Measurements from ENCODE around the gene DIRAS1. TPM values are rescaled to one million over a fixed set of nuclear protein-coding genes. Genes with fewer than 3 reads are reported as not detected.

DIRAS1 gene
- total RNA-seq, 1 experiment from 2014 or later, result 7.8 TPM

DNA sequence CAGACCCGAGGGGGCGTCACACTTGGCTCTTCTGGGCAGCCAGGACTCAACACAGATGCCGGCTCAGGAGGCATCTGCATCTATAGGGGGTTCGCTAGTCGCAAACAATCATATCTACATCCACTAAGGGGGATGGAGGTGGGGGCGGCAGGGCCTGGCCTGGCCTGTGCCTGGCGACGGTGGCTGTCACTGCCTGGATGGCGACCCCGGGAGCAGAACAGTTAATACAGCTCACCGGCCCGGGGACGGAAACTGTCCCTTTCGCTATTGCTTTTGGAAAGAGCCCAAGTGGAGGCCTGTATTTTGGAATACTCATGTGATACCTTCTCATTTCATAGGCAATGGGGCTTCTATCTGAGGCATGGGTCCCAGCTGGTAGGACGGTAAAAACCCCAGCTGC is 44.2 kb upstream of the DIRAS1 start:
- H3K4me1 Mint-ChIP-seq, result no peaks in the 10 kb centered on the region
- Histone ChIP-seq H4K20me1 (ENCODE audit: control insufficient read depth, insufficient read depth, insufficient read length) (no peaks in the 10 kb centered on the region), H3K4me1 (ENCODE audit: insufficient read depth, low read length) (no peaks in the 10 kb centered on the region), H3K27ac (ENCODE audit: insufficient read length, low read depth, low read length) (no peak overlapping the region), H3K4ac (ENCODE audit: low read depth, low read length) (no peak overlapping the region), H3K18ac (ENCODE audit: insufficient read length, low read depth, low read length) (no peak overlapping the region), H3K4me2 (ENCODE audit: insufficient read depth, insufficient read length, low read length) (no peak overlapping the region), H3K27me3 (ENCODE audit: insufficient read depth, low read length) (no peaks in the 10 kb centered on the region), H2BK15ac (ENCODE audit: low read depth, low read length) (no peak overlapping the region), H2BK12ac (ENCODE audit: insufficient read length, low read depth, low read length) (no peak overlapping the region), H2AFZ (ENCODE audit: low read length) (no peak overlapping the region), H2BK120ac (ENCODE audit: low read depth, low read length, poor library complexity, severe bottlenecking) (no peak overlapping the region), H3K14ac (ENCODE audit: insufficient read depth, low read length) (no peak overlapping the region), H4K5ac (ENCODE audit: insufficient read length, low read depth, low read length) (no peak overlapping the region), H3K23me2 (ENCODE audit: insufficient read length, low read depth, low read length, poor library complexity, severe bottlenecking) (no peaks in the 10 kb centered on the region), H2BK20ac (ENCODE audit: low read depth, low read length, poor library complexity, severe bottlenecking) (no peak overlapping the region), H4K91ac (ENCODE audit: insufficient read length, low read depth, low read length) (no peak overlapping the region), H3K9ac (ENCODE audit: extremely low read depth, insufficient read length, low read length) (no peak overlapping the region), H3T11ph (ENCODE audit: low read length) (no peak overlapping the region), H3K79me1 (ENCODE audit: insufficient read depth, low read depth, low read length, poor library complexity, severe bottlenecking) (peaks cover 3% of the 10 kb centered on the region), H2AK5ac (ENCODE audit: insufficient read length, low read length) (no peak overlapping the region), H4K8ac (replicated peaks; ENCODE audit: insufficient read length, low read depth, low read length) (no peak overlapping the region), H3K23ac (ENCODE audit: insufficient read length, low read depth, low read length) (no peak overlapping the region), H3K79me2 (ENCODE audit: insufficient read depth, low read length) (peaks cover 8% of the 10 kb centered on the region; the same call in 1 of the 2 replicates), H2BK5ac (ENCODE audit: insufficient read length, low read length) (no peak overlapping the region), H3K9me3 (ENCODE audit: control insufficient read depth, low read depth, low read length) (no peaks in the 10 kb centered on the region), H3K56ac (ENCODE audit: insufficient read length, low read depth, low read length) (no peak overlapping the region)
- H3K4me3 Mint-ChIP-seq, result no peak overlapping the region
- DNase-seq, result no peak
- peaks cover 12 to 60% (median 55%) of the 10 kb centered on the region in 3 experiments; a peak in 6 of 7 replicates for H3K36me3 Mint-ChIP-seq (ENCODE audit: insufficient read depth in 1 of 3, low read depth in 3 of 3)
- H3K27me3 Mint-ChIP-seq (ENCODE audit: low read depth), result no peaks in the 10 kb centered on the region
- no peak overlapping the region for H3K27ac Mint-ChIP-seq
- TF ChIP-seq, protein P1, sequence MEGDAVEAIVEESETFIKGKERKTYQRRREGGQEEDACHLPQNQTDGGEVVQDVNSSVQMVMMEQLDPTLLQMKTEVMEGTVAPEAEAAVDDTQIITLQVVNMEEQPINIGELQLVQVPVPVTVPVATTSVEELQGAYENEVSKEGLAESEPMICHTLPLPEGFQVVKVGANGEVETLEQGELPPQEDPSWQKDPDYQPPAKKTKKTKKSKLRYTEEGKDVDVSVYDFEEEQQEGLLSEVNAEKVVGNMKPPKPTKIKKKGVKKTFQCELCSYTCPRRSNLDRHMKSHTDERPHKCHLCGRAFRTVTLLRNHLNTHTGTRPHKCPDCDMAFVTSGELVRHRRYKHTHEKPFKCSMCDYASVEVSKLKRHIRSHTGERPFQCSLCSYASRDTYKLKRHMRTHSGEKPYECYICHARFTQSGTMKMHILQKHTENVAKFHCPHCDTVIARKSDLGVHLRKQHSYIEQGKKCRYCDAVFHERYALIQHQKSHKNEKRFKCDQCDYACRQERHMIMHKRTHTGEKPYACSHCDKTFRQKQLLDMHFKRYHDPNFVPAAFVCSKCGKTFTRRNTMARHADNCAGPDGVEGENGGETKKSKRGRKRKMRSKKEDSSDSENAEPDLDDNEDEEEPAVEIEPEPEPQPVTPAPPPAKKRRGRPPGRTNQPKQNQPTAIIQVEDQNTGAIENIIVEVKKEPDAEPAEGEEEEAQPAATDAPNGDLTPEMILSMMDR (conservative IDR thresholded peaks at IDR 0.05), result no peak
- H3K9me3 Mint-ChIP-seq, result no peaks in the 10 kb centered on the region
- WGBS (ENCODE audit: extremely low coverage, insufficient read length, low lambda C conversion rate), result no CpG with 5 or more reads among the region's 15 CpGs

All from H9 (cell line).